Measurements from ENCODE around the gene DNAJB13. TPM values are rescaled to one million over a fixed set of nuclear protein-coding genes. Genes with fewer than 3 reads are reported as not detected.

DNAJB13 gene
- polyA plus RNA-seq, 3 donors = 2.7 to 5.1 (median 3.8) TPM

- DNase-seq (ENCODE audit: low read depth in 3 of 3, low spot score in 2 of 3) = no peak
Observed at GRCh38 chr11:73998846-73999575, 48.2 kb downstream of the DNAJB13 start.

- DNase-seq (ENCODE audit: low read depth in 3 of 3, low spot score in 2 of 3) = no peak
Observed at GRCh38 chr11:73999581-74000306, 48.9 kb downstream of the DNAJB13 start.

- no peak for DNase-seq (ENCODE audit: low read depth in 3 of 3, low spot score in 2 of 3)
Observed at GRCh38 chr11:74000307-74001133, 49.7 kb downstream of the DNAJB13 start.

- no peak for DNase-seq (ENCODE audit: low read depth in 3 of 3, low spot score in 2 of 3)
Observed at GRCh38 chr11:74001822-74002286, 51.0 kb downstream of the DNAJB13 start.

DNA sequence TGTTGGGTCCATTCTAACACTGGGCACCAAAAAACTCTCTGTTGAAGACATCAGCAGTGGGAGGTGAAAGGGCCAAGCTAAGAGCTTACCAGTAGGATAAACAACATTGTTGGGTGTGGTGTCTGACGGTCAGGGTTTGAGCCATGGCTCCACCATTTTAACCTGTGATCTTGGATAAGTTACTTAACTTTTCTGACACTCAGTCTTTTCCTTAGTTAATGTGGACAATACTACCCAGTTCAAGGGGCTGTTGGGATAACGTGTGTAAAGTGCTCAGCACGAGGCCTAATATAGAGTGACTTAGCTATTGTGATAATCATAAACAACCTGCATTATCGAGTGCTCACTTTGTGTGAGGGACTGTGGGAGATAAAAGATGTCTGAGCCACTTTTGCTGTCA is 52.0 kb downstream of the DNAJB13 start:
- DNase-seq (ENCODE audit: low read depth in 3 of 3, low spot score in 2 of 3) = no peak

- no peak for DNase-seq (ENCODE audit: low read depth in 3 of 3, low spot score in 2 of 3)
Observed at GRCh38 chr11:74004046-74004695, 53.3 kb downstream of the DNAJB13 start.

DNA sequence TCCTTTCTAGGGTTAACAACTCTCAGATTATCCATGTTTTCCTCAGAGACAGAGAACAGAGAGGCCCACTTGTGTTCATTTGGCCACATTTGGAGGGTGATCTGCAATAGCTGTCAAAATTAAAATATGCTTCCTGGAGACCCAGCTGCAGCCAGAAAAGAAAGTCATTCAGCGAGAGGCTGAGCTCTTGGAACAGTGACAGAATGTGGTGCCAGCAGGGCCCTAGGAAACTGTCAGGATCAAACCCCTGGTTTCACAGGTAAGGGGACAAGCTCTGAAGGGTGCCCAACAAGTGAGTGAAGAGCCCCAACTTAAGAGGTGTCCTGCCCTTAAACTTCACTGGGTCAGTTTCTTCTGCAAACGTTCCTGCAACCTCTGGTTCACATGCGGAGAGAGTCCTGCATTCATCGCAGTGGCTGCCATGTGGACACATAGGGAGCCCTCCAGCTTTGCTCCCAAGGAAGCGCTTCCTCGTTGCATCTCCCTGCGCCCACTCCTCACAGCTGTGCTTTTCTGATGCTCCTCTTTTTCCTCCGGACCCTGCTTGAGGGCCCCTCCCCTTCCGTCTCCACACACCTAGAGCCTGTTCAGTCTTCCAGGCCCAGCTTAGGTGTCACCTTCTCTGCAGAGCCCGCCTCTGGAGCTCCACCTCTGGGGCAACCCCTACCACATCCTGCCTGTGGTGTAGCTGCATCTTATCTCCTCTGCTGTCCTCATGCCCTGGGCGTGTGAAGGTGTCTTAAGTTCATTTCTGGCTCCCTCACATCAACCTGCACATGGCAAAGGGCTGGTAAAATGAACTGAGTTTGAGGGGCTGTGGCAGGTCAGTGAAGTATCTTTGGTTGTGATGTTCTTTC is 54.2 kb downstream of the DNAJB13 start:
- no peak for DNase-seq (ENCODE audit: low read depth in 3 of 3, low spot score in 2 of 3)

GRCh38 chr11:74005721-74006517 is 55.1 kb downstream of the DNAJB13 start:
- DNase-seq (ENCODE audit: low read depth in 3 of 3, low spot score in 2 of 3) = no peak

- DNase-seq (ENCODE audit: low read depth in 3 of 3, low spot score in 2 of 3) = no peak
Observed at GRCh38 chr11:74006743-74007304, 56.0 kb downstream of the DNAJB13 start.

DNA sequence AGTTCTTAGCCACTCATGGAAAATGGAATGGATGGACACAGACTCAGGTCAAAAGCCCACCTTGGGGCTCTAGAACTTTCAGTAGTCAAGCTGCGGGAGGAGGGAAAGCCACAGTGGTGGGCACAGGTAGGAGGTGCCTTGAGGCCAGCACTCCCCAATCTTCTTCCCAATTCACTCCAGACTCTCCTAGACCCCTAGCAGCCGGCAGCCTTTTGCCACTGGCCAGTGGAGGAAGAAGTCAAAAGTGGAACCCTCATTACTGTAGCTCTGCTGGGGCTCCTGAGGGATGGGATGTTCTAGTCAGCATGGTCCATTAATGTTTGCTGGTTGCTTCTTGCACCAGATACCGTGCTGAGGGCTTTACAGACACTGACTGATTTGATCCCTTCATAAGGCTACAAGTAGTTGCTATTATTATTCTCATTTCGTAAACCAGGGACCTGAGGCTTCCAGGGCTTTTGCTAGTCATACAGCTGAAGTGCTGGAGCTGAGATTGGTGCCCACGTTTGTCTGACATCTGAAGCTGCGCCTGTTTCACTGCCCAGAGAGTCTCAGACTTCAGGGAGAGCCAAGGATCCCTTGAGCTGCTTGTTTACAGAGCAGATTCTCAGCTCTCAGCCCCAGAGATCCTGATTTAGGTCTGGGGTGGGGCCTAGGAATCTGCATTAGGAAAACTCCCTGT is 57.0 kb downstream of the DNAJB13 start:
- no peak for DNase-seq (ENCODE audit: low read depth in 3 of 3, low spot score in 2 of 3)

DNA sequence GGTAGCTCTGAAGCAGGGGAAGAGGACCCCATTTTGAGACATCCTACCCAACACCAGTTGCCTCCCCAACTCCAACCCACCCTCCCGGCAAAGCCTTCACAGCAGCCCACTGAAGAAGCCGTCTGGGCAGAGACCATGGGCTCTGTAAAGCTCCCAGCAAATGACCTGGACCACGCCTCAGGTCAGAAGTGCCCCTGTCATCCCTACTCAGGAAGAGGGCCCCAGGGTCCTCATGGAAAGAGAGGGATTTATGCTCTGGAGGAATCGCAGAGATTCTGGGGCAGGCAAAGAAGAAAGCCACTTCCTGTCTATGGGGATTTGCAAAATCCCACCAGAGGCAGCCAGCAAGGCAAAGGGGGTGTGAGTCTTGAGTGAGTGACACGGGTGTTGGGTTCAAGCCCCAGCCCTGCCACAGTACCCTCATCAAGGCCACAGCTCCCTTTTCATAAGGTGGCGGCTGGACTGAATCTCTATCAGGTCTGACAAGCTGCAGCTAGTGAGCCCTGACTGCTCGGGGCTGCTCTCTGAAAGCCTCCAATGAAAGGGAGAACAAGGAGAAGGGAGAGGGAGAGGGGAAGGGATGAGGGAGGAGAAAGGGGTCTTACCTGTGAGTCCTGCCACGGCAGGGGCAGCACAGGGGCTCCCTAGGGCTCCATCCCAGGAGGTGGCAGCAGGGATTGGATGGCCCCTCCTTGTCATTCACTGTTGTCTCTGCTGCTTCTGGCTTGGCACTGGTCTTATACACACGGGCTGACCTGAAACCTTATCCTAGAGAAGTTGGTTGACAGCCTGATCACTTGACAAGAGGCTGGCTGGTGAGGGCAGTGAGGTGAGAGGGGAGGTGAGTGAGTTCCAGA is 57.8 kb downstream of the DNAJB13 start, which contains the start of gene UCP3:
TSS of gene UCP3 (minus strand) at position 713 of the 857 bp plus-strand sequence. CDS start 2,043 bp downstream, outside the sequence.
- no peak for DNase-seq (ENCODE audit: low read depth in 3 of 3, low spot score in 2 of 3)

- DNase-seq (ENCODE audit: low read depth in 3 of 3, low spot score in 2 of 3) = no peak
Observed at GRCh38 chr11:74009230-74009547, 58.4 kb downstream of the DNAJB13 start.

DNA sequence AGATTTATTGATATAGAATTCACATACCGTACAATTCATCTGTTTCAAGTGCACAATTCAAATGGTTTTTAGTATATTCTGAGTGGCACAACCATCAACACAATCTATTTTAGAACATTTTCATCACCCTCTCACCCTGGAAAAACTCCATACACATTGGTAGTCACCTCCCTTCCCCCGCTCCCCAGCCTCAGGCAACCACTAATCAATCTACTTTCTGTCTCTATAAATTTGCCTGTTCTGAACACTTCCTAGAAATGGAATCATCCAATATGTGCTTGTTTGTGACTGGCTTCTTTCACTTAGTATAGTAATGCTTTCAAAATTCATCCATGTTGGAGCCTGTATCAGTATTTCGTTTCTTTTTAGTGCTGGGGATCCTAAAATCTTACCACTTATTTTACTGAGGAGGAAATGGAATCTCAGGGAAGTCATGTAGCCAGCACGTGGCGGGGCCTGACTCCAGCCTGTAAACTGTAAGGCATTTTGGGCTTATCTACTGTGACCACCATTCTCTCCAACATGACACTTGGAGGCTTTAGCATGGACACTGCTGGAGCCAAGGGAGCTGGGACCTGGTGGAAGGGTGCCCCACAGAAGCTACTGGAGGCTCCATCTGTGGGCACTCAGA is 59.0 kb downstream of the DNAJB13 start:
- no peak for DNase-seq (ENCODE audit: low read depth in 3 of 3, low spot score in 2 of 3)

- no peak for DNase-seq (ENCODE audit: low read depth in 3 of 3, low spot score in 2 of 3)
Observed at GRCh38 chr11:74010306-74011300, 59.8 kb downstream of the DNAJB13 start.

DNA sequence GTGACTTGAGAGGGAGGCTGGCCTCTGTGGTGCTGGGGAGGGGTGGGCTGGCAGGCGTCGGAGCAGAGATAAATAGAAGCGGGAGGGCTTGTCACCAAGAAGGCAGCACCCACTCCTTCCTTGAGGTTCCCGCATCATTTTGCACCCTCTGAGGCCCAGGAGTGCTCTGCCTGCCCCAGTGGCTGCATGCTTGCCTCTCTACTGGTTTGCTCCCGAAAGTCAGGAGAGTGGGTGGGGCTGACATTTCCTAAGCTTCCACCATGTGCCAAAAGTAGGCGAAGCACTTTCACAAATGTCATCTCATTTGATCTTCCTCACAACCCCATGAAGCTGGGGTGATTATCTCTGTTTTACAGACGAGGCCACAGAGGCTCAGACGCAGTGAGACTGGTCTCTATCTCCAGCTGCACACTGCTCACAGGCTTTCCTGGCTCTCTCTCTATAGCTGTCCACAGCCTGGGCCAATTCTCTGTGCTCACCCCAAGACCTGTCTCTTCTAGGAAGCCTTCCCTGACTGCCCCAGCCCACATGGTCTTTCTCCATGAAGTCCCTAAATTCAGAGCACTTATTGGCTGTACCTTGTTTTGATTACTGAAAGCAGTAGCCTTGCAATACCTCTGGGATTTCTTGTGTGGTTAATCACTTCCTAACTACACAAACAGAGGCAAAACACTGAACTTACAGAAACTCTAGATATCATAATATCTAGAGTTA is 60.7 kb downstream of the DNAJB13 start:
- no peak for DNase-seq (ENCODE audit: low read depth in 3 of 3, low spot score in 2 of 3)

All from right renal cortex interstitium (tissue), 3 donors.